Renal cortical epithelial cell (primary cell): ENCODE measurements around the gene NPTN. TPM values are rescaled to one million over a fixed set of nuclear protein-coding genes. Genes with fewer than 3 reads are reported as not detected.

Experiments
- DNase-seq: peaks from one replicate; pipeline ENCODE4 v3.0.0-alpha.2; 2011; ENCODE audit warnings: low read depth
- total RNA-seq: library from RNA; depleted of rRNA; stranded (reverse); fragments of >200 nt; gene quantifications from 2 replicates; pipeline ENCODE4 v1.2.3, GENCODE V29; 2014

The NPTN gene
- total RNA-seq, 1 donor from 2014 or later = 262 TPM

- DNase-seq = no peak
Observed at GRCh38 chr15:73518876-73519733, 114.1 kb downstream of the NPTN start.

- peak; percentile 23 for DNase-seq
Observed at GRCh38 chr15:73518180-73518862, 114.9 kb downstream of the NPTN start.

- DNase-seq = no peak
Observed at GRCh38 chr15:73517566-73517965, 115.6 kb downstream of the NPTN start.

- no peak for DNase-seq
Observed at GRCh38 chr15:73515527-73515926, 117.7 kb downstream of the NPTN start.

Other genes starting within 250 kb of the NPTN start
- gene REC114, start 190.2 kb downstream of the NPTN start, total RNA-seq = not detected in 2 replicates
- gene CD276, start 51.0 kb upstream of the NPTN start, total RNA-seq = 82.1 and 139 TPM in 2 replicates
- under 0.01 and 0.80 TPM in 2 replicates for gene INSYN1, start 120.0 kb upstream of the NPTN start, total RNA-seq
- not detected in 2 replicates for gene TBC1D21, start 240.2 kb upstream of the NPTN start, total RNA-seq